HG03521 (cell line): Measurements from ENCODE around the gene ZSCAN5C.

Experiments used
- ATAC-seq: cut with Tn5 transposase; IDR thresholded peaks from one replicate; pipeline ENCODE4 v1.9.1; 2021; ENCODE audit warnings: mild to moderate bottlenecking, moderate library complexity; ENCODE audit not compliant: unreplicated experiment

Gene ZSCAN5C

GRCh38 chr19:56258272-56258671 is 56.2 kb downstream of the ZSCAN5C start:
- no peak for ATAC-seq
